Stomach (tissue), 4 donors: Measurements from ENCODE around the gene CENPT.

Source experiments
- CTCF ChIP-seq, 7 experiments: fragments of 450-650 bp in 4 of 7; fragments of 200-600 bp in 3 of 7; sonication (generic) in 3 of 7; IDR thresholded peaks; one replicate each; pipeline ENCODE4 v1.5.1; 2016 to 2019; ENCODE audit warnings: antibody characterized with exemption in 7 of 7, control low read depth in 2 of 7, mild to moderate bottlenecking in 1 of 7
- EP300 ChIP-seq: sonication (generic); formaldehyde crosslinking; IDR thresholded peaks from one replicate; pipeline ENCODE4 v1.6.1; 2017; ENCODE audit warnings: antibody characterized with exemption
- POLR2AphosphoS5 ChIP-seq, 3 donors: sonication (generic); formaldehyde crosslinking; IDR thresholded peaks; one replicate each; pipeline ENCODE4 v1.6.1; 2016; ENCODE audit warnings: antibody characterized with exemption in 3 of 3

DNA sequence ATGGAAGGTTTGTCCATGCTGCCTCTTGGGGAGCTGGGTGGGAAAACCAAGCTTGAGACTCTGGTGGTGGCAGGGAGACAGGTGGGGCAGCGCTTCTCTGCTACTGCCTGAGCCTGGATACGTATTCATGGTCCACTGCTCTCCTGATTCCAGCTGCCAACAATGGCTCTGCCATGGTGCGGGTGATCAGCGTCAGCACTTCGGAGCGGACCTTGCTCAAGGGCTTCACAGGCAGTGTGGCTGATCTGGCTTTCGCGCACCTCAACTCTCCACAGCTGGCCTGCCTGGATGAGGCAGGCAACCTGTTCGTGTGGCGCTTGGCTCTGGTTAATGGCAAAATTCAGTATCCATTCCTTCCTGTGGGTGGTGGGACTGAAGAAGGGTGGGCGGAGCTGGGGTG lies 29.6 kb upstream of the CENPT start:
- no peak for TF ChIP-seq CTCF (IDR thresholded peaks at IDR 0.05)
- TF ChIP-seq POLR2AphosphoS5 (IDR thresholded peaks at IDR 0.05): no peak
- TF ChIP-seq EP300: no peak
